ENCODE data around the gene MMP17.
A peak's percentile ranks its signal among the peaks of the same experiment; 100 is the strongest.
"Not testable (repeated sequence)": the region's sequence is repeated elsewhere in the genome, so short reads cannot be mapped to it uniquely, and the experiment has no call there.

MMP17 gene

DNA sequence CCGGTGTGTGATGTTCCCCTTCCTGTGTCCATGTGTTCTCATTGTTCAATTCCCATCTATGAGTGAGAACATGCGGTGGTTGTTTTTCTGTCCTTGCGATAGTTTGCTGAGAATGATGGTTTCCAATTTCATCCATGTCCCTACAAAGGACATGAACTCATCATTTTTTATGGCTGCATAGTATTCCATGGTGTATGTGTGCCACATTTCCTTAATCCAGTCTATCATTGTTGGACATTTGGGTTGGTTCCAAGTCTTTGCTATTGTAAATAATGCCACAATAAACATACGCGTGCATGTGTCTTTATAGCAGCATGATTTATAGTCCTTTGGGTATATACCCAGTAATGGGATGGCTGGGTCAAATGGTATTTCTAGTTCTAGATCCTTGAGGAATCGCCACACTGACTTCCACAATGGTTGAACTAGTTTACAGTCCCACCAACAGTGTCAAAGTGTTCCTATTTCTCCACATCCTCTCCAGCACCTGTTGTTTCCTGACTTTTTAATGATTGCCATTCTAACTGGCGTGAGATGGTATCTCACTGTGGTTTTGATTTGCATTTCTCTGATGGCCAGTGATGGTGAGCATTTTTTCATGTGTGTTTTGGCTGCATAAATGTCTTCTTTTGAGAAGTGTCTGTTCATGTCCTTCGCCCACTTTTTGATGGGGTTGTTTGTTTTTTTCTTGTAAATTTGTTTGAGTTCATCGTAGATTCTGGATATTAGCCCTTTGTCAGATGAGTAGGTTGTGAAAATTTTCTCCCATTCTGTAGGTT lies 18.5 kb upstream of the MMP17 start:
- H3K27me3 Mint-ChIP-seq; ATAC-seq (replicated peaks); H3K4me1 Mint-ChIP-seq; H3K9me3 Mint-ChIP-seq; DNase-seq: not testable (repeated sequence)
- peak overlapping the region; percentile 64 to 70 for H3K4me3 Mint-ChIP-seq
- H3K27ac Mint-ChIP-seq = peak overlapping the region; percentile 37
- peaks cover 12 to 17% of the 10 kb centered on the region in 2 donors for H3K36me3 Mint-ChIP-seq

- DNase-seq = no peak
- peak overlapping the region; percentile 75 for H3K27ac Mint-ChIP-seq
Observed at GRCh38 chr12:131810726-131811125, 17.5 kb upstream of the MMP17 start.

DNA sequence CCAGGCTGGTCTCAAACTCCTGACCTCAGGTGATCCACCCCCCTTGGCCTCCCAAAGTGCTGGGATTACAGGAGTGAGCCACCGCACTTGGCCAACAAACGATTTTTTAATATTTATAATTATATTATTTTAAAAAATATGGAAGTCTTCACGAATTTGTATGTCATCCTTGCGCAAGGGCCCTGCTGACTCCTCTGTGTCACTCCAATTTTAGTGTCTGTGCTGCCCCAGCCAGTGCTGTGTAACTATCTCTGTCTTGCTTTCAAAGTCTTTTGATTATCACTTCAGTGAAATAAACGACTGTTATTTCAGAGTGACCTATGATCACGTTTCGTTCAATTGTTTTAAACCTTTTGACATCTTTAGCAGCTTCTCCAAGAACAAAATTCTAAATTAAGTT lies 13.1 kb upstream of the MMP17 start:
- DNase-seq (no peak), ATAC-seq (replicated peaks) (no peak)
- Mint-ChIP-seq H3K4me3 (no peak overlapping the region), H3K9me3 (peaks cover 5% of the 10 kb centered on the region in 2 donors), H3K27ac (no peak overlapping the region), H3K4me1 (peaks cover 8 to 24% of the 10 kb centered on the region in 2 donors), H3K27me3 (no peaks in the 10 kb centered on the region), H3K36me3 (peaks cover 19 to 30% of the 10 kb centered on the region in 2 donors)

More at GRCh38 chr12:131810726-131811125, 17.5 kb upstream of the MMP17 start:
- Mint-ChIP-seq H3K4me1 (peaks cover 0 to 2% of the 10 kb centered on the region in 2 donors), H3K36me3 (peaks cover 12 to 17% of the 10 kb centered on the region in 2 donors), H3K4me3 (no peak overlapping the region), H3K27me3 (no peaks in the 10 kb centered on the region), H3K9me3 (peaks cover 5% of the 10 kb centered on the region in 2 donors)
- ATAC-seq (replicated peaks) = no peak

DNA sequence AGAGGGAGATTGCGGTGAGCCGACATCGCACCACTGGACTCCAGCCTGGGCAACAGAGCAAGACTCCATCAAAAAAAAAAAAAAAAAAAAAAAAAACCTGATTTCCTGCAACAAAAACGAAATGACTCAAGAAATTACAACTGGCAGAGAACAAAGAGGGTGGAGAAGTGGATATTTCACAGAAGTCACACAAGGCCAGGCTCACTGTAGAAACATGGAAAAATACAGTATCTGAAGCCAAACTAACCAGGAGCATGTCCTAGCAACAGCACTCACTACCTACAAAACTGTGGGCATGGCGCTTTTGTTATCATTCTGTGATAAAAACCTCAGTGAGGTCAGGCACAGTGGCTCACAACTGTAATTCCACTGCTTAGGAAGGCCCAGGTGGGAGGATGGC lies 11.7 kb upstream of the MMP17 start:
- ATAC-seq (replicated peaks) (no peak), DNase-seq (no peak)
- Mint-ChIP-seq H3K36me3 (peaks cover 19 to 30% of the 10 kb centered on the region in 2 donors), H3K27ac (no peak overlapping the region), H3K4me3 (no peak overlapping the region), H3K27me3 (no peaks in the 10 kb centered on the region), H3K9me3 (peaks cover 5% of the 10 kb centered on the region in 2 donors), H3K4me1 (peaks cover 11 to 33% of the 10 kb centered on the region in 2 donors)

DNA sequence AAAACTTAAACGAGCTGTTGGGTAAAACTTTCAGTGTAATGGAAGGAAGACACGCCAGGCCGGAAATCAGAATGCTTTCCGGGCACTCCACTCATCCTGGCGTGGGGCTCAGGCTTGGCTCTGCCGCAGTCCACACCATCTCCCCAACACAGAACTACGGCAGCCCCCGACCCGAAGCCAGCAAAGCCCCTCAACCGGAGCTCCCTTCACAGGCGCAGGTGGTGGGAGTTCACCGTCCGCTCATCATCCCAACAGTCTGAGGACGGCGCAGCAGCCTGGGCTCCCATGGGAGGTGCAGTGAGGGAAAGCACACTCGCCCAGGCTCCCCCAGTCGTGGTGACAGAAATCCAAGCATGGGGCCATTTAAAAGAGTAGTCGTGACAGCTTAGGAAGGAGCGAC lies 11.0 kb upstream of the MMP17 start:
- peaks cover 5% of the 10 kb centered on the region in 2 donors for H3K9me3 Mint-ChIP-seq
- H3K4me3 Mint-ChIP-seq = no peak overlapping the region
- DNase-seq = no peak
- ATAC-seq (replicated peaks) = no peak
- peaks cover 14 to 22% of the 10 kb centered on the region in 2 donors for H3K36me3 Mint-ChIP-seq
- no peaks in the 10 kb centered on the region for H3K27me3 Mint-ChIP-seq
- H3K27ac Mint-ChIP-seq = peak overlapping the region; percentile 73
- H3K4me1 Mint-ChIP-seq = peaks cover 14 to 39% of the 10 kb centered on the region in 2 donors

- Mint-ChIP-seq H3K36me3 (peaks cover 7 to 12% of the 10 kb centered on the region in 2 donors), H3K4me3 (peak overlapping the region in 1 of 2 donors; percentile 58), H3K4me1 (peaks cover 14 to 39% of the 10 kb centered on the region in 2 donors), H3K27me3 (no peaks in the 10 kb centered on the region), H3K27ac (peak overlapping the region; percentile 37), H3K9me3 (no peaks in the 10 kb centered on the region)
- DNase-seq = no peak
- peak; percentile 80 to 84 for ATAC-seq (replicated peaks)
Observed at GRCh38 chr12:131818821-131819585, 9.2 kb upstream of the MMP17 start.

DNA sequence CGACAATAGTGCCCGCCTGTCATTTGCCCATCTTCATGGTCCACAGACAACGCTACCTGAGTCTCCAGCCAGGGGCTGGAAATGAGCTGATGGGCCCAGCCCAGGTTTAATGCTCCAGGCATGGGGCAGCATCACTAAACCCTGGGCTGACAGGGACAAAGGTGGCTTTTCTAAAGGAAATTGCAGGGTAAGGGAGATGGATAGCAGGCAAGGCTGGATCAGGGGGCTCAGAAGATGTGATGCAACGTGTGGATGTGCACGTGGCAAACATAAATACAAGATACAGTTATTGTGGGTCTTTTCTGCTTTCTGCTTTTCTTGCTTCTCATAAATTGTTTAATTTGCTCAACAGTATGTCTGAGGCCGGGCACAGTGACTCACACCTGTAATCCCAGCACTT lies 3.7 kb upstream of the MMP17 start:
- Mint-ChIP-seq H3K27ac (no peak overlapping the region), H3K4me1 (peaks cover 21 to 45% of the 10 kb centered on the region in 2 donors), H3K9me3 (no peaks in the 10 kb centered on the region)

GRCh38 chr12:131825146-131825892 lies 2.9 kb upstream of the MMP17 start:
- ATAC-seq (replicated peaks) = no peak

More for the DNA sequence above, 3.7 kb upstream of the MMP17 start:
- no peak overlapping the region for H3K4me3 Mint-ChIP-seq
- DNase-seq (no peak), ATAC-seq (replicated peaks) (no peak)
- peaks cover 0 to 4% of the 10 kb centered on the region in 2 donors for H3K27me3 Mint-ChIP-seq
- peaks cover 0 to under 1% of the 10 kb centered on the region in 2 donors for H3K36me3 Mint-ChIP-seq

DNA sequence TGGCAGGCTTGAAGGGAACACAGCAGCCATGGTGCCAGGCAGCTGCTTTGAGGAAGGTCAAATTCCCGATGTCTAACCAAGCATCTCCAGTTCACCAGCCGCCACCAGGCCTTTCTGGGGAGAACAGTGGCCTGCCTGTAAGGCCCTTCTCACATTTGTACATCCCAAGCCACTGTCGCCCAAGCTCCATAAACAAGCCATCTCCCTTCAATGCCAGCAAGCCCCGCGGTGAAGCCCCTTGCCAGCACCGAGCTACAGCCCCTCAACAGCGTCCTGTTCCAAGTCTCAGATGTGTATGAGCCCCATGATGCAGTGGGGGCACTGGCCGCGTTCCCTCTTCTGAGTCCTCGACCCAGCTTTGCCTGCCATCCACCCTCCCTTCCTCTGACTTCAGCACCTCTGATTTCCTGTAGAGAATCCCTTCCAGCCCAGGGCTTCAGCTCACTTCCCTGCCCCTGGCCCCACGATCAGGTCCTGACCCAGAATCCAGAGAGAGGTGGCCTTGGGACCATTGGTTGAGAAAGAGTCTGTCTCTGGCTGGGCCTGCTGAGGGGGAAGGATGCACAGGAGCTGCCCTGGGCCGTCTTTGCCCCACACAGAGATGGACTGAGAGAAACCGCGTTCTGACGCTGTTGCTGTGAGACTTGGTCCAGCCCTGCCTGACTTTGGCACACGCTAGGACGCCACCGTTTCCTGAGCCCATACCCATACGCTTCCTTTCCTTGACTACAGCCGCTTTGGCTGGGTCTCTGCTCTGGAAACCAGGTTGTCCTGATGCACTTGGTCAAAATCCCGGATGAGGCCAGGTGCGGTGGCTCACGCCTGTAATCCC lies 1.9 kb upstream of the MMP17 start:
- Mint-ChIP-seq H3K4me3 (peak overlapping the region; percentile 32 to 68), H3K36me3 (no peaks in the 10 kb centered on the region), H3K9me3 (no peaks in the 10 kb centered on the region), H3K27ac (no peak overlapping the region), H3K4me1 (peaks cover 29 to 44% of the 10 kb centered on the region in 2 donors), H3K27me3 (peaks cover 0 to 4% of the 10 kb centered on the region in 2 donors)
- ATAC-seq (replicated peaks) (no peak), DNase-seq (no peak)

More at GRCh38 chr12:131825146-131825892, 2.9 kb upstream of the MMP17 start:
- peaks cover 25 to 42% of the 10 kb centered on the region in 2 donors for H3K4me1 Mint-ChIP-seq
- no peaks in the 10 kb centered on the region for H3K36me3 Mint-ChIP-seq
- peaks cover 0 to 4% of the 10 kb centered on the region in 2 donors for H3K27me3 Mint-ChIP-seq
- H3K27ac Mint-ChIP-seq = no peak overlapping the region
- no peak overlapping the region for H3K4me3 Mint-ChIP-seq
- no peak for DNase-seq
- no peaks in the 10 kb centered on the region for H3K9me3 Mint-ChIP-seq

DNA sequence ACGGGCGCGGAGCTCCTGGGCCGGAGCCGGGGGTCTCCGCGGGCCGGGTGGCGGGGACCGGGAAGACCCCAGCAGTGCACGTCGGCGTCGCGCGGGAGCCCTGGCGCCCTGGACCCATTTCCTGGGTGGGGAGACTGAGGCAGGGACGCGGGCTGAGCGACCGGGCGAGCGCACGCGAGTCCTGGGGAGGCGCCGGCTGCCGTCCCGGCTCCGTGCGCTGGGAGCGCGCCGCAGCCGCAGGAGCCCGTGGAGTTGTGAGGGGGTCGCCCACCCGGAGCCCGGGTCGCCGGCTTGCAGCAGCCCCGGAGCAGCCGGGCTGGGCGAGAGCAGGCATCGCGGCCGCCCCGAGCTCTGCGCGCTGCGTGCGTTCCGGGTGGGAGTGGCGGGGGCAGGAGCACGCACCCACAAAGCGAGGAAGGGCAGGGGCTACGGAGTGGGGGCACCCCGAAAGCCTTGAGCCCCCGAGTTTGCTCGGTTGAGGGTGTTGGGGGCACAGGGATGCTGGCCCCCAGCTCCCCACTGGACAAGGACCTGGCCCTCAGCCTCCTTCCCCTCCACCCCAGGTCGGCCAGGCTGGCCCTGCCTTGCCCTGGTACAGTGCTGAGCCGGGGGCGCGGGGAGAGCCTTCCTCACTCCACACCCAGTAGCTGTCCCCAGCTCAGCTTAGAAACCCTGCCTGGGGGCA lies 620 bp downstream of the MMP17 start:
- DNase-seq (no peak), ATAC-seq (replicated peaks) (peak; percentile 37 to 41)
- peak overlapping the region; percentile 88 to 90 for H3K4me3 Mint-ChIP-seq
- H3K27me3 Mint-ChIP-seq = peaks cover 0 to 4% of the 10 kb centered on the region in 2 donors
- no peaks in the 10 kb centered on the region for H3K36me3 Mint-ChIP-seq
- H3K9me3 Mint-ChIP-seq = no peaks in the 10 kb centered on the region
- peak overlapping the region; percentile 80 for H3K27ac Mint-ChIP-seq
- peaks cover 28 to 49% of the 10 kb centered on the region in 2 donors for H3K4me1 Mint-ChIP-seq

DNA sequence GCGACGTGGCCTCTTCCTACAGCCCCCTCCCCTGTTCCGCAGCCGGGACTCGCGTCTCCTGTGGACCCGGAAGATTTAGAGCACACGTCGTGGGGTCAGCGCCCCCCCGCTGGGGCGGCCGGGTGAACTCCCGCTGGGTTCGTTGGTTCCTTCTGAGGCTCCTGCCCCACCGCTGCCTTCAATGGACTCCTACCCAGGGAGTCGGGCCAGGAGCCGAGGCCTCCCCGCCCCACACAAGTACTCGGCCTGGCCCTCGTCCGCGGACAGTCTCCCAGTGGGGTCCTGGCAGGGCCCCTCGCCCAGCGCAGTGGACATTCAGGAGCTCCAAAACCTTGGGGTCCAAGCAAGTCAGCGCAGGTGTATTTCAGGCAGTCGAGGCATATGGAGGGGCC lies 1.2 kb downstream of the MMP17 start:
- Mint-ChIP-seq H3K27me3 (peaks cover 0 to 4% of the 10 kb centered on the region in 2 donors), H3K4me3 (peak overlapping the region; percentile 88 to 90), H3K9me3 (no peaks in the 10 kb centered on the region), H3K4me1 (peaks cover 28 to 49% of the 10 kb centered on the region in 2 donors), H3K27ac (peak overlapping the region; percentile 80), H3K36me3 (no peaks in the 10 kb centered on the region)
- peak; percentile 2 to 3 for ATAC-seq (replicated peaks)
- DNase-seq = no peak

- Mint-ChIP-seq H3K36me3 (no peaks in the 10 kb centered on the region), H3K9me3 (no peaks in the 10 kb centered on the region), H3K27me3 (peaks cover 0 to 4% of the 10 kb centered on the region in 2 donors), H3K27ac (no peak overlapping the region), H3K4me3 (peak overlapping the region; percentile 88 to 90), H3K4me1 (peaks cover 28 to 49% of the 10 kb centered on the region in 2 donors)
- ATAC-seq (replicated peaks) (peak; percentile 2), DNase-seq (no peak)
Observed at GRCh38 chr12:131829791-131830334, 1.7 kb downstream of the MMP17 start.

Measured in stimulated activated naive B cell treated with anti-CD40 and anti-IgM and Interleukin-4, amounts not matched to agents 10 μg/mL and 1 μg/mL and 100 μg/mL, for 72 hours (primary cell).